Measurements from ENCODE around the gene NDP. TPM values are rescaled to one million over a fixed set of nuclear protein-coding genes. Genes with fewer than 3 reads are reported as not detected.

NDP gene
- total RNA-seq, 4 donors from 2014 or later: not detected

GRCh38 chrX:43971966-43972961 lies 926 bp downstream of the NDP start:
- TF ChIP-seq, protein P1, sequence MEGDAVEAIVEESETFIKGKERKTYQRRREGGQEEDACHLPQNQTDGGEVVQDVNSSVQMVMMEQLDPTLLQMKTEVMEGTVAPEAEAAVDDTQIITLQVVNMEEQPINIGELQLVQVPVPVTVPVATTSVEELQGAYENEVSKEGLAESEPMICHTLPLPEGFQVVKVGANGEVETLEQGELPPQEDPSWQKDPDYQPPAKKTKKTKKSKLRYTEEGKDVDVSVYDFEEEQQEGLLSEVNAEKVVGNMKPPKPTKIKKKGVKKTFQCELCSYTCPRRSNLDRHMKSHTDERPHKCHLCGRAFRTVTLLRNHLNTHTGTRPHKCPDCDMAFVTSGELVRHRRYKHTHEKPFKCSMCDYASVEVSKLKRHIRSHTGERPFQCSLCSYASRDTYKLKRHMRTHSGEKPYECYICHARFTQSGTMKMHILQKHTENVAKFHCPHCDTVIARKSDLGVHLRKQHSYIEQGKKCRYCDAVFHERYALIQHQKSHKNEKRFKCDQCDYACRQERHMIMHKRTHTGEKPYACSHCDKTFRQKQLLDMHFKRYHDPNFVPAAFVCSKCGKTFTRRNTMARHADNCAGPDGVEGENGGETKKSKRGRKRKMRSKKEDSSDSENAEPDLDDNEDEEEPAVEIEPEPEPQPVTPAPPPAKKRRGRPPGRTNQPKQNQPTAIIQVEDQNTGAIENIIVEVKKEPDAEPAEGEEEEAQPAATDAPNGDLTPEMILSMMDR (IDR thresholded peaks at IDR 0.05; ENCODE audit: low read depth): no peak

DNA sequence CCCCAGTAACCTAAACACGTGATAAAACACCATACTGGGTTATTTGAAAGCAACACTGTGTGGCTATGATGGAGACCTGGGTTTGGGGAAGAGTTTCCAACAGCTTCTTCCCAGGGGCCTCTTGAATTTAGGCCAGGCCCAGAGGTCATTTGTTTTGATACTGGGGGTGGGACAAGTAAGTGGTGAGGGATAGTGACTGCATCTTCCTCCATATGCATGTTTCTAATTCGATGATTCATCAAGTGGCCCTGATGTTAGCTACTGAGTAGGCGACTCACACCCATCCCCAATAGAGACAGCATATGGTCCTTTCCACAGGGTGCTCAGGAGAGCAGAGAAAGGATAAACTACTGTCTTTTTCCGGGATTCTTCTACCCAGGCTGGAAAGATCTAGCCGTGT lies 2.7 kb downstream of the NDP start:
- TF ChIP-seq, protein P1 (IDR thresholded peaks at IDR 0.05; ENCODE audit: low read depth): no peak

- TF ChIP-seq, protein P1 (IDR thresholded peaks at IDR 0.05; ENCODE audit: low read depth): no peak
Measured at GRCh38 chrX:43969504-43970501, 3.4 kb downstream of the NDP start.

GRCh38 chrX:43968359-43968781 lies 4.8 kb downstream of the NDP start:
- TF ChIP-seq, protein P1 (IDR thresholded peaks at IDR 0.05; ENCODE audit: low read depth): no peak

- TF ChIP-seq, protein P1 (IDR thresholded peaks at IDR 0.05; ENCODE audit: low read depth): no peak
Measured at GRCh38 chrX:43964936-43965335, 8.3 kb downstream of the NDP start.

DNA sequence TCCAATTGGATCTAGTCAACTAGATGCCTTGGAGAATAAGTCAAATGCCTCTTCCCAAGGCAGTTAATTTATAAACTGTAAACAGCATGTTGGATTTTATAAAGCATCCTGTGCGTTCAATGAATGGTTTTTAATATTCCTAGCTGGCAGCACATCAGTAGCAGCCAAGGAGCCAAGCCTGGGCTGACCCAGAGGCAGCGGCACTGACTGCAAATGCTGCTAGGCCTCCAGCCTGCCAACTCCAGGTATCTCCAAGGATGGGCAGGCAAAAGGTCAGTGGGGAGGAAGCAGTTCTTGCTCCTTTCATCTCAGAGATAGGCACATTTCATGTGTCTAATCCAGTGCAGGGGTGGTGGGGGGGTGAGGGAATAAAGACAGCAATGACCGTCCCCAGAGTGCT lies 9.5 kb downstream of the NDP start:
- TF ChIP-seq, protein P1 (IDR thresholded peaks at IDR 0.05; ENCODE audit: low read depth): no peak

Data from subcutaneous adipose tissue (tissue), 4 donors.